ENCODE data around the gene PEX1.
"Not testable (repeated sequence)": the region's sequence is repeated elsewhere in the genome, so short reads cannot be mapped to it uniquely, and the experiment has no call there.

Gene PEX1
- 57.2 to 92.9 reads per million in 2 experiments for total RNA-seq

DNA sequence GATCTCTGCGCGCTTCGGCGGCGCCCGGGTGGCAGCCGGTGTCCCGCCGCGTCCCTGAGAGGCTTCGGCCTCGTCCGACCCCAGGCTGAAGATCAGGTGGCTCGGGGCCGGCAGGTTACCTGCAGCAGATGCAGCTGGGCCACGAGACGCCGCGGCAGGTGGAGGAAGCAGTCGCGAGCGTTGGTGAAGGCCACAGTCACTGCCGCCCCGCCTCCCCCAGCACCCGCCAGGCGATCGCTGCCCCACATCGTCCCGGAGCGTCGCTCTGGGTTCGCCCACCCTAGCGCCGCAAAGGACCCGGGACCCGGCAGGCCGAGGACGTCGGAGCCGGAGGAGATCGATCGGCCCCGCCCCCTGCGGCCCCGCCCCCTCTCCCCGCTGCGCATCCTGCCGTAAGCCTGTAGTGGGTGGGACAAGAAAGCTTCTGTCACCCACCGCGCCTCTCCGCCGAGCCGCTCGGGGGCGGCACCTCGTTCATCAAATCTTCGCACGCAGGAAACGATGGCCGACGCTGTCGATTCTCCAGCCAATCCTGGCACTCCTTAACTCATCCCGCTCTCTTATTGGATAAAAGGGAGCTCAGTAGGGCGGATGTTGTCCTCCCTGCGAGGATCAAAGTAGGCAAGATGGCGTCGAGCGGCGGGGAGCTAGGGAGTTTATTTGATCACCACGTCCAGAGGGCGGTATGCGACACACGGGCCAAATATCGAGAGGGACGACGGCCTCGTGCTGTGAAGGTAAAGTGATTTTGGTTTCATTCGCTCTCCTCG is at the start of gene PEX1, which contains the start of gene RBM48:
Gene PEX1, minus strand, starts transcription at position 333 of the 770 bp plus-strand sequence. Its CDS starts 85 bp downstream, at position 248.
Gene RBM48, plus strand, starts transcription at position 608 of the 770 bp plus-strand sequence. Its CDS starts 19 bp downstream, at position 627.
- DNase-seq (ENCODE audit: low read depth): peak; percentile 94

DNA sequence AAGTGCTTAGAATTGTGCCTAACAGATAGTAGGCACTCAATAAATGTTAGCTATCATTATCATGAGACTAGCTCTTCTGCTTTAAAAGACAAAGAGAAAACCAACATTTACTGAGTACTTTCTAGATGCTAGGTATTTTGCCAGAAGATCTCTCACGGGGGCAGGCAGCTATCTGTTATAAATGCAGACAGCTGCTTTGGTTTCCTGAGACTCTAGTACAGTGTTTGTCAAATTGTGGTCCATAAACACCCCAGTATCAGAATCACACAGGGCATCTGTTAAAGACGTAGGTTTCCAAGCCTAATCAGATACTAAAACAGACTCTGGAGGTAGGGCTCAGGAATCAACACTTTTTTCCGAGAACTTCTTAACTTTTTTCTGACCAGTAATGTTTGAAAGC is 48.0 kb upstream of the PEX1 start:
- DNase-seq (ENCODE audit: low read depth): no peak

DNA sequence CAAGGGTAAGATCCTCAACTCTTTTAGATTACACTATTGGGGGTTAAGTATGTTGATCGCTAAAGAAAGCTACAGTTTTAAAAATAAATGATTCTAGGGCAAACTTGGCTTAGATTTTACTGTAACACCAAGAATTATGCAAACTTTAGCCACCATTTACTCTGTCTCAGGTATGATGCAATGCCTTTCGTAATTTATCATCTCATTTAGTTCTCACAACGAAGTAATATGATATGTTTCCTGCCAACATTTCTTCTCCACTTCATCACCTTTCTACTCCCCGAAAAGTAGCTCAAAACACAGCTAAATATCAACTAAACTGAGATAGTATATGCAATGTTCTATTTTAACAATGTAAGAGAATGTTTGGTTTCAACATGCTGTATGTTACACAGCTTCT is 40.8 kb upstream of the PEX1 start:
- DNase-seq (ENCODE audit: low read depth): no peak

DNA sequence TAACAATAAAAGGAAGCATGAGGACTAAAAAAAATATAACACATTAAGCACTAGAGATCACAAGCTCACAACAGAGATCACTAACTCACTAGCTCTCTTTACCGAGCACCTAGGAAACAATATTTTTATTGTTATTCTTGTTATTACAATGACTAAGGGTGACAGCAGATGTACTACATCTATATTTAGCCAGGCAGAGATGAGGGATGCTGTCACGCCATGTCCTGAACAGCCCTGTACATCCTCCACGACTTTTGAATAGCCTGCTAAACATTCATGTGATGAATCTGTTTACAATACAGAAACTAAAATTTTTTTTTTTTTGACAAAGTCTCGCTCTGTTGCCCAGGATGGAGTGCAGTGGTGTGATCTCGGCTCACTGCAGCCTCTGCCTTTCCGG is 39.1 kb upstream of the PEX1 start:
- DNase-seq (ENCODE audit: low read depth): no peak

DNA sequence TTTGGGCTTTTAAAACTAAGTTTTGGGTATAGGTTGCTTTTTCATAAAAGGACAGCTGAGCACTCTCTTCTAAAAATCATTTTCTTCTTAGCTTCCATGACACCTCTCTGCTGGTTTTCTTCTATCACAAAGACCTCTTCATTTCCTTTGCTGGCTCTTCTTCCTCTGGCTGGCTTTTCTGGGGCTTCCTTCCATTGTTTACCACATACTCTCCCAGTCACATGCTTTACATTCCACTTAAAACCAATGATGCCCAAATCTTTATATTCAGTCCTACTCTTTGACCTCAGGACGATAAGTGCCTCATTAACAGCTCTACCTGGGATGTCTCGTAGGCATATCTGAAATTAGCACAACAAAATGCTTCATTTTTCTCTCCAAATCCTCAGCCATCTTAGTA is 35.0 kb upstream of the PEX1 start:
- no peak for DNase-seq (ENCODE audit: low read depth)

DNA sequence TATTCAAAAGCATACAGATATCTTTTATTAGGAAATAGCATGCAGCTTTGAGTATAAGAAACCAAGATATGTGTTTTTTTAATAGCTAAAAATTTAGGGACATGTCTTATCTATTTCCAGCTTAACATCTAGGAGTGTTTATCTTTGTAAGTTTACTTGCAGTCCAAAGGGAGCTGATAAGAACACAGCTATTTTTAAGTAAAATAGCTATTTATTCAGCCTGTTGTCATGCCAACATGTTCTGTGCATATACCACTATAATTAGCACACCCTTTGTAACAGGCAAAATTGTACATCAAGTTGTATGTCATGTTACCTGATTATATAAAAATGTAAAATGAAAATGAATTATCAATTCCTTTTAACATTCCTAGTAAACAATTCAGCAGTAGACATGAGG is 32.3 kb upstream of the PEX1 start:
- DNase-seq (ENCODE audit: low read depth): no peak

DNA sequence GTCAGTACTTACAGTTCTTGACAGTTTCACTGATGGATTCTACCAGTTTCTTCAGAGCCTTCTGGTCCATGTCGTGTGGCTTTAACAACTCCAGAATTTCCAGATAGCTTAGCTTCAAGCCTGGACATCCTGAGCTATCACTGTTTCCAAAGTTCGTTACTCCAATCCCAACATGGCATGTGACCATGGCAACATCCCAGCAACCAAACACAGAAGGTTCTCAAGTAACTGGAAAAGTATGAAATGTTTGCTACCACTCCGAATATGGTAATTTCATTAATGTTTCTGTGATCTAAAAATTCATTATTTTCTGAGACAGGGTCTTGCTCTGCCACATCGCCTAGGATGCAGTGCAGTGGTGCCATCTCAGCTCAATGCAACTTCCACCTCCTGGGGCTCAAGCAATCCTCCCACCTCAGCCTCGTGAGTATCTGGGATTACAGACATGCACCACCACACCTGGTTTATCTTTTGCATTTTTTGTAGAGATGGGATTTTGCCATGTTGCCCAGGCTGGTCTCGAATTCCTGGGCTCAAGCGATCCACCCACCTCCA is 29.6 kb upstream of the PEX1 start:
- no peak for DNase-seq (ENCODE audit: low read depth)

DNA sequence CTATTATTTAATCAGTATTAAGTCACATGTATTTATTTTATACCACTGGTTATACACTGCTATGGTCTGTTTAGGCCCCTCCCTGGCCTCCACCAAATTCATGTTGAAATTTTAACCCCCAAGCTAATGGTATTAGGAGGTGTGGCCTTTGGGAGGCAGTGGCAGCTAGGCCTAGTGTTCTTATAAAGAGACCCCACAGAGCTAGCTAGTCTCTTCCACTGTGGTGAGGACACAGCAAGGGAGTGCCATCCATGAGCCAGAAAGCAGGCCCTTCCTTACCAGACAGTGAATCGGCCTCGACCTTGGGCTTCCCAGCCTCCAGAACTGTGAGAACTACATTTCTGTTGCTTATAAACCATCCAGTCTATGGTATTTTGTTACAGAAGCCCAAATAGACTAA is 28.9 kb upstream of the PEX1 start:
- DNase-seq (ENCODE audit: low read depth): no peak

DNA sequence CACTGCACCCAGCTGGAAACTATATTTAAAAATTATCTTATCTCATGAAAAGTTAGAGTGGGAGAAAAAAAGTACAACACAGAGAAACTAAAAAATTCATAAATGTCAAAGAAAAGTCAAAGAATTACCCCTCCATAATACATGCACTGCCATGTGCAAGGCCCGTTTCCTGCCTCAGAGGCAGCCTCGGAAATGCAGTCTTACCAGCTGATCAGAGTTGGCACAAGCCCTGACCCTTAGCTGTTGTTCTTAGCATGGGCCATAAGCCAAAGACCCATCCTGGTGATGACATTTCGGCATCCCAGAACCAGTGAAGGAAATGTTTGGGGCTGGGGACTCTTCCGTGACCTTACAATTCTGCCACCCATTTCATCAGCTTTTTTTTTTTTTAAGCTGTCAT is 21.9 kb upstream of the PEX1 start:
- DNase-seq (ENCODE audit: low read depth): no peak

DNA sequence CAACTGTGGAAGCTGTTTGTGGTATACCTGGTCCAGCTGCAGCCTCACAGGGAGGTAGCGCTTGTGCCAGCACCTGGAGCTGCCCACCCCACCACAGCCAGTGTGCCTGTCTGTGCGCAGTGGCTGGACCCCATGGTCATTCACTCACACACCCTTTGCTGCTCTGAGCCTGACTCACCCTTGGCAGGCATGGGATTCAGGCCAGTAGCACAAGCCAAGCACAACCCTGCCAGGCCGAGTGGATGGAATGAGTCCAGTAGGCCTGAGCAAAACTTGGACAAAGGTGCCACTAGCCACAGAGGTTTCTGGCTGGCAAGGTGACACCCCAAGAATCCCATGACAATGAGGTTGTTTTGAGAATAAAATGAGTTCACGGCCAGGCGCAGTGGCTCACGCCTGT is 19.3 kb upstream of the PEX1 start:
- DNase-seq (ENCODE audit: low read depth): no peak

DNA sequence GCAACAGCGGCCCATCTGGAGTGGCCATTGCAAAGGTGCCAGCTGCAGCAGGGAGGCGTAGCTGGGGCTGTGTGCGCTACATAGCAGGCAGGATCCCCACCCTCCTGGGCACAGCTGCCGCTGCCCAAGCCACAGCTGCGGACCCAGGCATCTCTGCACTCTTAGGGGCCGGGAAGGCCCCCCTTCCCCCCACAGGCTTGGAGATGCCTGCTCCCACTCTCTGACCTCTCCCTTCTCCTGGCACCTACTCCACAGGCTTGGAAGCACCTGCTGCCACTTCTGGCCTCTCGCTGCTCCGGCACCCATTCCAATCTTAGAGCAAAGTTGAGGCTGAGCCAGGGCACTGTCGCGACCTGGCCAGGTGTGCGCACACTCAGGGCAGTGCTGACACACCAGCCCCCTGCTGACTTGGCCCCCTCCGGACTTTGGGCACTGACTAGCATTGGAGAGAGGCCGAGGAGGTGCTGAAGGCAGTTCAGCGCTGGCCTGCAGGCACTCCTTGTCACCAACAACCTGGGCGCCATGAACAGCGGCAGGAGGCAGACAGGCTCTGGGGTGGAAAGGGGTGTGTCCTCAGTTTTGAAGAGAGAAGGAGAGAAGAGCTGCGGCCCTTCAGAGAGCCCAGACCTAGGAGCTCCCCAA is 18.7 kb upstream of the PEX1 start:
- DNase-seq (ENCODE audit: low read depth): no peak

DNA sequence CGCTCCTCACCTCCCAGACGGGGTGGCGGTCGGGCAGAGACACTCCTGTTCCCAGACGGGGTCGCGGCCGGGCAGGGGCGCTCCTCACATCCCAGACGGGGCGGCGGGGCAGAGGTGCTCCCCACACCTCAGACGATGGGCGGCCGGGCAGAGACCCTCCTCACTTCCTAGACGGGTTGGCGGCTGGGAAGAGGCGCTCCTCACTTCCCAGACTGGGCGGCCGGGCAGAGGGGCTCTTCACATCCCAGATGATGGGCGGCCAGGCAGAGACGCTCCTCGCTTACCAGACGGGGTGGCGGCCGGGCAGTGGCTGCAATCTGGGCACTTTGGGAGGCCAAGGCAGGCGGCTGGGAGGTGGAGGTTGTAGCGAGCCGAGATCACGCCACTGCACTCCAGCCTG is 16.8 kb upstream of the PEX1 start:
- DNase-seq (ENCODE audit: low read depth): not testable (repeated sequence)

DNA sequence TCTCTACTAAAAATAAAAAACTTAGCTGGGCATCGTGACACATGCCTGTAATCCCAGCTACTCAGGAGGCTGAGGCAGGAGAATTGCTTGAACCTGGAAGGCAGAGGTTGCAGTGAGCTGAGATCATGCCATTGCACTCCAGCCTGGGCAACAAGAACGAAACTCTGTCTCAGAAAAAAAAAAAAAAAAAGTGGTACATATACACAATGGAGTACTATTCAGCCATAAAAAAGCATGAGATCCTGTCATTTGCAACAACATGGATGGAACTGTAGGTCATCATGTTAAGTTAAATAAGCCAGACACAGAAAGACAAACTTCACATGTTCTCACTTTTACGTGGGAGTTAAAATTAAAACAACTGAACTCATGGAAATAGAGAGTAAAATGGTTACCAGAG is 15.2 kb upstream of the PEX1 start:
- not testable (repeated sequence) for DNase-seq (ENCODE audit: low read depth)

DNA sequence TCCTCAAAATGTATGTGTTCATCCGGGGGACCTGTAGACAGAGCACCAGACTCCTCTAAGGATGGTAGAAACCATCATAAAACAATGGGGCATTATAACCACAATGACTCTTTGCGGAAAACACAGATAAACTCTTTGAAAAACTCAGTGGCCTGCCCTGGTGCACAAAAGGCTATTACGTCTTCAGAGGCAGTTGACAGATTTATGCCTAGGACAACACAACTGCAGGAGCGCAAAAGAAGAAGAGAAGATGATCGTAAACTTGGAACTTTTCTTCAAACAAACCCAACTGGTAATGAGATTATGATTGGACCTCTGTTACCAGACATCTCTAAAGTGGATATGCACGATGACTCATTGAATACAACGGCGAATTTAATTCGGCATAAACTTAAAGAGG is 6.3 kb upstream of the PEX1 start:
- no peak for DNase-seq (ENCODE audit: low read depth)

DNA sequence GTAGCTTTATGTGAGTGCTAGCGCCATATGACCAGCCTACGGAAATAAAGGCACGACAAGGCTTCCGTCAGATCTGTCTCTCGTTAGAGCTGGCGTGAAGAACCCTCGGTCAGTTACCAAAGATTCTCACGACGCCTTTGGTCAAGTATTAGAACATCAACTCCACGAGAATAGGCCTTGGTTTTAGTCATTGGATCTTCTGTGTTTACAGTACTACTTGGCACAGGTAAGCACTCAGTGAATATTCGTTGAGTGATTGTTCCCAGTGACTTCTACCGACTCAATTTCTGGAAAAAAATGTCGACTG is 591 bp upstream of the PEX1 start:
- no peak for DNase-seq (ENCODE audit: low read depth)

DNA sequence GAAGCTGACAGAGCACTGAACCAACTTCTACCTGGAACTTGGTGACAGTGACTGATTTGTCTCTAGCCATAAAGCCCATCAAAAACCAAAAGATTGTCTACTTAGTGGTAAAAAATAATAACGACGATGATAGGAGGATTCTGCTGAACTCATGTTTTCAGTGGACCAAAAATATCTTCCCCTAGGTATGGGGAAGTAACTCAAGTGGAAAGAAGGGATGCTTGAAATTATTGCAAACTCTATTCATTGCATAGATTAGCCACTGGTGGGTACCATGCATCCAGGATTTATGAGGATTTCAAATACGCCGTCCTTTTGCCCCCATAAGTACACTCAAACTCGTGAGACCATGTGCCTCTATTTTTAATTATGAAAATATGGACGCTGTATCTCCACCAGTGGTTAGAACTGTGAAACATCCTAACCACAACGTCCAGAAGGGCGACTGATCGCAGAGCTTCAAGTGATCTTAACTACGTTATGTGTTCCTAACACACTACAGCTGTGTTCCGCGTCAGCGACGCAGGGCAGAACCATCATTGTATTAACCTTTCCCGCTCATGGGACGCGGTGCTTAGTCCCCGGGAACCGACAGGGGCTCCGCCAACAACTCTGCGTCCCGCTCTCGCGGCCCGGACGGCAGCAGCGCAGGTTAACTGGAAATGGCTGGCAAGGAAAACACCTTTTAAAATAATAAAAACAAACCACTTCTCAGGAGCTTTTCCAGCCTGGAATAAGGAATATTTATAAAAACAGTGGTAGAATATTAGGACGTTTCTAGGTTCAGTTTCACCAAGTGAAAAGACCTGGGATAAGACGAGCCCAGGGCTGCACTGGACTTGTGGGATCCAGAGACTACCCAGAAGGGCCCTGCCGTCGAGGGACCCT is 776 bp downstream of the PEX1 start:
- DNase-seq (ENCODE audit: low read depth): peak; percentile 37

DNA sequence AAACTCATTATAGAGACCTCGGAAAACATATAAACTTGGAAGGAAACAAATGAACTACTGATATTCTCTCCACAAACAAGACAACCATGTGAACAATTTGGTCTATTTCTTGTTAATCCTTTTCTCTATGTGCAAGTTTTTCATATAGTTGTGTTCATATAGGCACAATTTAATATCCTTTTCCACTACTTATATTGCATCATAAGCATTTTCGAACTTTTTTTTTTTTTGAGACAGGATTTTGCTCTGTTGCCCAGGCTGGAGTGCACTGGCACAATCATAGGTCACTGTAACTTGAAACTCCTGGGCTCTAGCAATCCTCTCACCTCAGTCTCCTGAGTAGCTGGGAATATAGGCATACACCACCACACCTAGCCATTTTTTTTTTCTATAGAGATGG is 5.2 kb downstream of the PEX1 start:
- DNase-seq (ENCODE audit: low read depth): no peak

DNA sequence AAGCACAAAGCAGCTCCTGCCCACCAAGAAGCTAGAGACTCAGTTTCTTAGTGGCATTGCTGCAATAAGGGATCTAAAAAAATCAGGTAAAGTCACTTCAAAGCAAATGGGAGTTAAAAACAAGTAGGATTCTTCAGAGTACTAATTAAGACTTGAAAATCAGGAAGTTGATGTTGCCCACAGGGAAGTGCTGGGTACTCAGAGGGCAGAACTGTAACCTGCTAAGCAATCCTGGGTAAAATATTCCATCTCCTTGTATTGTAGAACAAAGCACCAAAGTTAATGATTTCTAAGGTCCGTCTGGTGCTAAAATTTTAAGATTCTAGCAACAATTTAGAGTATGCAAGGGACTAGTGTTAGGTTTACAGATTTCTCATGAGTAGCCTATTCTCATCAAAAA is 8.3 kb downstream of the PEX1 start:
- no peak for DNase-seq (ENCODE audit: low read depth)

DNA sequence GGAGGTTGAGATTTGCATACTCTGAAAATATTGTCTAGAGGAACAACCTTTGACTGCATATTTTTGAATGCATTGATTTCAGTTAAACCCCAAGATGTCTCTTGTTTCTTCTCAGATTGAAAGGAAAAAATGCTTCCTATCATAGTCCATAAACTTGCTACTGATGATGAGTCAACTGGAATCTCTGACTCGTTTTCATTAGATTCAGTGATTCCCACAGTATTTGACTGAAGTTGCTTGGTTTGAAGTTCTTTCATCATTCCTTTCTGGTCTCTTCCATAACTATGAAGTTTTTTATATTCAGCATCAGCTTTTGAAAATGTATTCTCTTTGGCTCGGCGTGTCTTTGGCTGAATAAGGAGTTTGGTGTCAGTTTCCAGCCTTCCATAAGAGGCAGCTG is 10.7 kb downstream of the PEX1 start:
- DNase-seq (ENCODE audit: low read depth): no peak

DNA sequence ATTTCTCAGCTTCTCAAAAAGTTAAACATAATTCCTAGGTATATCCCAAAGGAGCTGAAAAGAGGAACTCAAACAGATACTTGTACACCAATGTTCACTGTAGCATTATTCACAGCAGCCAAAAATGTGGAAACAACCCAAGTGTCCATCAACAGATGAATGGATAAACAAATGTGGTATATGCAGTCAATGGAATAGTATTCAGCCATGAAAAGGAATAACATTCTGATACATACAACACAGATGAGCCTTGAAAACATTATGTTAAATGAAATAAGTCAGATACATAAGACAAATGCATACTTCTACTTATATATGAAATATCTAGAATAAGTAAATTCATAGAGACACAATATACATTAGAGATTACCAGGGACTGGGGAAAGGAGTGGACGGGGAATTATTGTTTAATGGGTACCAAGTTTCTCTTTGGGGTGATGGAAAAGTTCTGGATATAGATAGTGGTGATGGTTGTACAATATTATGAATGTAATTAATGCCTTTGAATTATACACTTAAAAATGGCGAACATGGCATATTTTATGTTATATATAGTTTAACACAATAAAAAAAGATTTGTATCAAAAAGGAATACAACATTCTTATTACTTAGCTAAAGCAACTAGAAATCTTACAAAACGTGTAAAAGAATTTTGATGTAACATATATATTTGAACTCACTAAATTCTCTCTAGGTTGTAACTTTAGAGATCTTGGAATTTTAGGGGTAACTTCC is 15.0 kb downstream of the PEX1 start:
- DNase-seq (ENCODE audit: low read depth): no peak

DNA sequence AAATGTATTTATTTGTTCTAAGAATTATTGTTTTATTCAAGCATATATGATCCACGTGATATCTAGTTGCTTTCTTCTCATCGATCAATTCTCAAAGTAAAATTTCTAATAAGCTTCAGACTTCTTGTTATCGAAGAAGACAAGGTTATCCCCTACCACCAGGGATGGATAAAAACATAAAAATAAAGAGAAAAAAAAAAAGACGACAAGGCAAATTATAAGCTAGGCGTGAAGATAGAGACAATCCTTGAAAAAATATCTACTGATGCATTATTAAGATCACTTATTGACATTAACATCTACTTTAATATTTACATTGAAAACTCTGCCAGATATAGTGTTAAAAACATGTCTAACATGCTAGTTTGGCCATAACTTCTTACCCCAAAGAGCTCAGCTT is 19.4 kb downstream of the PEX1 start:
- DNase-seq (ENCODE audit: low read depth): no peak

DNA sequence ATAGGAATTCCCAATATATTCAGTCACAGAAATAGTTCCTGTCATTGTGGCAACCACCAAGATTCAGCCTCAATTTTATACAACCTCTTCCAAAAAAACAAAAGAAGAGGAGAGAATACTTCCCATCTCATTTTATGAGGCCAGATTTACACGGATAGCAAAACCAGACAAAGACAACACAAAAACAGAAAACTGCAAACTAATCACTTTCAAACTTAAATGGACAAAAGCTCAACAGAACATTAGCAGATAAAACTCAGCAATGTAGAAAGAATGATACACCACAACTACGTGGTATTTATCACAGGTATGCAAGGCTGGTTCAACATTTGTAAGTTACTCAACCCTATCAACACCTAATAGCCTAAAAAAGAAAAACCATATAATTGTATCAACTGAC is 22.0 kb downstream of the PEX1 start:
- DNase-seq (ENCODE audit: low read depth): no peak
